HG03139 (cell line): ENCODE measurements around the gene PER3.
"Not testable (repeated sequence)": the region's sequence is repeated elsewhere in the genome, so short reads cannot be mapped to it uniquely, and the experiment has no call there.

ENCODE experiments used
- ATAC-seq: cut with Tn5 transposase; IDR thresholded peaks from one replicate; pipeline ENCODE4 v1.9.1; 2021; ENCODE audit not compliant: unreplicated experiment

Gene PER3

DNA sequence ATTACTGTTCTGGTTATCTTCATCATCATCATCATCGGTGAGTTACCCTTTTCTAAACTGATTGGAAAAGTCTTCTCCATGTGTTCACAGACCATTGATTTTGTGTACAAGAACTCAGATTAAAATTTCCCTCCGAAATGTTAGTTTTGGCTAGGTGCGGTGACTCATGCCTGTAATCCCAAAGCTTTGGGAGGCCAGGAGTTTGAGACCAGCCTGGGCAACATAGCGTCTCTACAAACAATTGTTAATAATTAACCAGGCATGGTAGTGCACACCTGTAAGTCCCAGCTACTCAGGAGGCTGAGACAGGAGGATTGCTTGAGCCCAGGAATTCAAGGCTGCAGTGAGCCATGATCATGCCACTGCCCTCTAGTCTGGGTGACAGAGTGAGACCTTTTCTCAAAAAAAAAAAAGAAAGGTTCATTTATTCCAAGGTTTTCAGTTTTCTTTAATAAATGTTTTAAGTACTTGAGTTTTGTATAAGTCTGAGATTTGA, 5.9 kb upstream of the PER3 start:
- ATAC-seq, result no peak

DNA sequence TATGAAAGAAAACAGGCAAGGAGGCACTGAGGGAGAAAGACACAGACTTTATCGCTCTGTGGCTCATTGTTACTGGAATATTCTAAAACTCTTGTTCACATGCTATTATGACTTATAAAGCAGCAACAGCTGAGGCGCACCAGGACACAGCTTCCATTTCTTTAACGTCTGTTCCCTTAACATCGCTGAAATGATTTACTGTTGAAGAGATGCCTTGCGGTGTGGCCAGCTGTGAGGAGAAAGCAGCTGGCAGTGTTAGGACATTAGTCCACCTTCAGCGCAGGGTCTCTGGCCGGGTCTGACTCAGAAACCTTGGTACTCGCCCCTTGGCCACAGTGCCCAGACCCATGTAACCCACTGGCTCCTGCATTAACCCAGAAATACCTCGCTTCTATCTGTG, 3.1 kb upstream of the PER3 start:
- ATAC-seq, result no peak

DNA sequence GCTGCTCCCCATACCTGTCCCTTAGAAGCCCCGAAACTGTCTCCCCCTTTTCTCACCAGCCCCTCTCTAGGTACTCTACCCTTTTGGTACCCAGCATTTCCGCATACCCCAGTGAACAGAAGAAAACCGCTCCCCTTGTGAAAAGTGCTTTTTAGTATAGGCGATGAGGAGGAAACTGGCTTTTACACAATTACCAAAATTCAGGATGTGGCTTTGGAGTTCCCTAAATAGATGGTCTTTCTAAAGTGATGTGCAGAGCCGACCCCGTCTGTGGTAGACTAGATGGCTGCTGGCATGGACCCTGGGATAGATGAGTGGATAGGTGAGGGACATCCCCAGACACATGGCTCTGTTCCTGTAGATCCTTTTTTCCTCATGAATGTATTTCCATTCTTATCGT, 2.6 kb upstream of the PER3 start:
- ATAC-seq, result no peak

DNA sequence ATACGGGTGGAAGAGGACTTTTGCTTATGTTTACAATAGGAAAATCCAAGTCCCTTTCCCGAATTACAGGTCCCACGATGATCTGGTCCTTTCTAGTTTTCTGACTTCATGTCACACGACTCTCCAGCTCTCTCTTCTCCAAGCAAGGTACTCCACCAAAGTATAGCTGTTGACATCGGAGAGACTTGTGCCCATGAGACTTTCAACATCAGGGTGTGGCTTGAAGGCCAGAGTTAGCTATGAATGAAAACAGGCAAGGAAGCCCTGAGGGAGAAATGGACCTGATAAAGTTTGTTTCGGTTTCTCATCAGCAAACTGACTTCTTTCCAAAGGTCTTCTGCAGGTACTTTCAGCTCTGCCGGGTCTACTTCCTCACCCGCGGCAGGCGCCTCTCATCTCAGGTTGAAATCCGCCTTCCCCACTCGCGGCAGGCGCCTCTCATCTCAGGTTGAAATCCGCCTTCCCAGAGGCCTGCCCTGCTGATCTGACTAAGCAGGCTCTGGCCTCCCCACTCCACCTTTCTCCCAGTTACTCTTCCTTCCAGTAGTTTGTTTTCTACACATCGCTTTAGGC, 2.1 kb upstream of the PER3 start:
- ATAC-seq, result no peak

DNA sequence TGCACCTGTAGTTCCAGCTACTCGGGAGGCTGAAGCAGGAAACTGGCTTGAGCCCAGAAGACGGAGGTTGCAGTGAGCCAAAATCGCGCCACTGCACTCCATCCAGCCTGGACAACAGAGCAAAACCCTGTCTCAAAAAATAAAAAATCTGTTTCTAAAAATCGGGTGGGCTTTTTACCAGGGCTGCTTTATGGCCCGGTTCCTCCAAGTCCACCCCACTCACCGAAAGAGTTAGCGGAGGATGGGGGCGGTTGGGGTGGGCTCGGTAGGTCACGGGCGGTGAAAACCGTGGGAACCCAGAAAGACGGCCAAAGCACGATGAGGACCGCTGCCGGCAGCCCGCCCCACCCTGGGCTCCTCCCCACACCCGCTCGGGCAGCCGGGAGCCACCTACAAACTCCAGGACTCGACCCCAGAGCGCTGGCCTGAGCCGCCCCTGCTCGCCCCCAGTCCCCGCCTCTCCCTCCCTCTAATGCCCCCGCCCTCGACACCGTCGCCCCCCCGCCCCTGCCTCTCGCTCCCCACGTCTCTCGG, 846 bp upstream of the PER3 start:
- no peak for ATAC-seq

DNA sequence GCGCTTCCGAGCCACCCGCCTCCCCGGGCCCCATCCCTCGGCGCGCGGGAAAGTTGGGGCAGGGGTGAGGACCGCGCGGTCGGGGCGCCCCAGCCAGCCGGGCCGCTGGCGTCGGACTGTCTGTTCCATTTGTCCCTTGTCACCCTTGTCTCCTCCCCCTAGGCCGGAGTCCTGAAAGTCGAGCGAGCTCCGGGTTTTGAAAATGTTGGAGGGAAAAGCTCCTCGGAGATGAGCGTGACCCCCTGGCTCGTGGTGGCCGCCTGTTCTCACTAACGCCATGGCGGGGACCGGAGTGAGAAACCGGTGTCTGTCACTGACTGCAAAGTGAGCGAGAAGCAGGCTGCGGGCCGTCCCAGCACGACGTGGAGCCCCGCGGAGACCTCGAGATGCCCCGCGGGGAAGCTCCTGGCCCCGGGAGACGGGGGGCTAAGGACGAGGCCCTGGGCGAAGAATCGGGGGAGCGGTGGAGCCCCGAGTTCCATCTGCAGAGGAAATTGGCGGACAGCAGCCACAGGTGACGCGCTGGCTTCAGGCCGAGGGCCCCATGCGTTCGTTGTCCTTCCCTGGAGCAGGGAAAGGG, 491 bp downstream of the PER3 start:
- ATAC-seq, result no peak

DNA sequence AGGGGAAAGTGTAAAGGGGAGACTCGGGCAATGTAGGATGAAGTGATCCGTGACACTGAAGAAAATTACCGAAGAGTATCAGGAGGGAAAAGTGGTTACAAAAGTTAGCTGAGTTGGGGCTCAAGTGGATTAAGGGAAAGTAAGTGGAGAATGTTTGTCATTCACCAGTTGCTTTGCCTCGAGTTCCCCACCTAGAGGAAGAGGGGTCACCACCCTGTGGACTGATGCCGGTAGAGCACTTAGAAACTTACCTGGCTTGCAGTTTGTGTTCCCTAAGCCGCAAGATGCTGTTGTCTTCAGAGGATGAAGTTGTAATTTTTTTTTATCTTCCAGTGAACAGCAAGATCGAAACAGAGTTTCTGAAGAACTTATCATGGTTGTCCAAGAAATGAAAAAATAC, 1.0 kb downstream of the PER3 start:
- ATAC-seq, result no peak

DNA sequence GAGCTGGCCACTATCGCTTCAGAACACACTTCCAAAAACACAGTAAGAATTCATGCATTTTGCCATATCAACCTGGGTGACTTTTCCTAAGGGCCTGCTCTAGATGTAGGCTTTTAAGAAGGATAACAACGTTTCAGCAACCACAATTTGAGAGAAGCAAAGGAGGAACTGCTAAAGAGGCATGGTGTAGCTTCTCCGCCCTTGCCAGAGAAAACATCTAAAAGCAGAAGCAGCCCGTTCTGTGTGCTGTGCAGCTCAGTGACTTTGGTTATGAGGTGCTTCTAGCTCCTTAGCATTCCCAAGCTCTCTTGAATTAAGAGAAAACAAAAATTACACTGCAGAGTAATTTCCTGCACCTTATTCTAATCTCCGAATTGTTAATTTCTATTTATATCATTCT, 2.7 kb downstream of the PER3 start:
- ATAC-seq, result no peak

DNA sequence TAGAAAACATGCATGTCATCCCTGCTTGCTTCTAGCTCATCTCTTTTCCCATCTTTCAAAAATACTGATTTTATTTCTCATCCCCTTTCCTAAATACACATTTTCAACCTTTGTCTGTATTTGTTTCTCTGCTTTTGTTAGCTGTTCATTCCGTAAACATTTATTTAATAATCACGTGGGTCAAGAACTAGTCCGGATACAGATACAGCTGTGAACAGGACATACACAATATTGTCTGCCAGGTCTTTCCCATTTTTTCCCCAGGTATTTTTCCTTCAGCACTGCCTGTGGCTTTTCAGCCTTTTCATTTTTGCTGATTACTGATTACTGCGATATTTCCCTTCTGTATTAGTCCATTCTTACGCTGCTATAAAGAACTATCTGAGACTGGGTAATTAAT, 5.7 kb downstream of the PER3 start:
- no peak for ATAC-seq

DNA sequence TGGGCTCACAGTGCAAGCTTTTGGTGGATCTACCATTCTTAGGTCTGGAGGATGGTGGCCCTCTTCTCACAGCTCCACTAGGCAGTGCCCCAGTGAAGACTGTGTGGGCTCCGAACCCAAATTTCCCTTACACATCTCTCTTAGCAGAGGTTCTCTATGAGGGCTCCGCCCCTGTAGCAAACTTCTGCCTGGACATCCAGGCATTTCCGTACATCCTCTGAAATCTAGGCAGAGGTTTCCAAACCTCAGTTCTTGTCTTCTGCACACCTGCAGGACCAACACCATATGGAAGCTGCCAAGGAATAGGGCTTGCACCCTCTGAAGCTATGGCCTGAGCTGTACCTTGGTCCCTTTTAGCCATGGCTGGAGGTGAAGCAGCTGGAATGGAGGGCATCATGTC, 6.9 kb downstream of the PER3 start:
- not testable (repeated sequence) for ATAC-seq

DNA sequence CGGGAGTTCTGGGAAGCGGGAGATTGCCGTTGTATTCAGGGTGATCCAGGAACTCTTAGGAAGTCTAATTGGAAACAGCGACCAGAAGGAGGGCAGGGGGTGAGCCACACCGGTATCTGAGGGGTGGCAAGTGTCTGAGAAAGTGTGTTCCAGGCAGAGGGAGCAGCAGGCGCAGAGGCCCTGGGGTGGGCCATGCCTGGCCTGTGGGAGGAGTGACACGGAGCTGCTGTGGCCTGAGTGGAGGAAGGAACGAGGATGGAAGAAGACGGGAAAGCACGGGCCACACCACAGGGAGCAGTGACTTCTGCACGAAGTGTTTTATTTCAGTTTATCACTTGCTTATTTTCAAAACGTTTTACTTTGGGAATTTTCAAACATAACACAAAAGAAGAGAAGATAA, 11.3 kb downstream of the PER3 start:
- ATAC-seq, result no peak

DNA sequence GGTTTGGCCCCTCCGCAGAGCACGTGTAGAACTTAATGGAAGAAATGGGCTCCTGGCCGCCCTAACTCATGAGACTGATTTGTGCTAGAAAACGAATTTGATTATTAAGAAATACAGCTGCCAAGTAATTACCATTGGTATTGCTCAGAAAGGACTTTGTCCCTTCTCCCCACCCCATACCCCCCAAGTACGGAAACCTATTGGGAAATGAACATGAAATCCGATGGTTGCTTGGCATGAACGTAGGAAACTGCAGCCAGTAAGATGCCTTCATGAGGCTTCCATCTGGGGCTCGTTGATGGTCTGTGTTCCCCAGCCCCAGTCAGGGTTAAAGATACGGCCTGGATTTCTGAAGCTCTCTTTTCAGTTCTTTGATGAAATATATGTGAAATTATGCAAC, 21.4 kb downstream of the PER3 start:
- ATAC-seq, result no peak

DNA sequence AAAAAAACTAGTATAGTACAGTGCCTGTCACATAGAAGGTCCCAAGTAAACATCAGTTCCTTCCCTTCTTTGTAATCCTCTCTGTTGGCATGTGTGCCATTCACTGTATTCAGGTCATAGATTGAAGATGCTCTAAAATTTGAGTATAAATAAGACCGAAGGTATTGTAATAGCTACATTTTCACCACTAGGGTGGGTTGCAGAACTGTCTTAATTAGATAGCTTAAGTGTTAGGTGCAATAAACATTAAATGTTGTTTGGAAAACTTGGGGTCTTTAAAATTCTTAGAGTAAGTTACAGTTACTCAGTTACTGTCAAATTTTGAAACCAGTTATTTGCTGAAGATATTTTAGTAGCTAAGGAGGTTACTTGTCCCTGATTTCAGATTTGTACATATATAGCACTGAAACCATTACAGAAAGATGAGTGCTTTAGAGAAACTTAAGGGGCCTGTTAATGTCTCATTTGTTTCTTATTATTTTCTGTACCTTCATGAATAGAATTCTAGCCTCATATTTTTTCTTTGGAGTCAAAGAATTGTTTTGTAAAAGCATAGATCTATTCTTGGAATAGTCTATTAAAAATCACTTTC, 24.3 kb downstream of the PER3 start:
- no peak for ATAC-seq

DNA sequence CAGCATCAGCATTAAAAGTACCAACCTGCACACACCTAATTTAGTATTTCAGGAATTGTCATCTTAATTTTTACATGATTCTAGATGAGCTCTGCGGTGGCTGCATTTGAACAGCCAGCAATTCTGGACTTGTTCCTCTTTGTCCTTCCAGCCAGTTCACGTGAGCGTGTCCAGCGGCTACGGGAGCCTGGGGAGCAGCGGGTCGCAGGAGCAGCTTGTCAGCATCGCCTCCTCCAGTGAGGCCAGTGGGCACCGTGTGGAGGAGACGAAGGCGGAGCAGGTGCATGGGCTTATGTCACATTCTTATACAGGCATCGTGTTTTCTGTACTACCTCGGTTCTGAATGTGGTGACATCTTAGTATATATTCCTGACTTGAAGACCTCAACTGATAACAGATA, 25.7 kb downstream of the PER3 start:
- no peak for ATAC-seq

DNA sequence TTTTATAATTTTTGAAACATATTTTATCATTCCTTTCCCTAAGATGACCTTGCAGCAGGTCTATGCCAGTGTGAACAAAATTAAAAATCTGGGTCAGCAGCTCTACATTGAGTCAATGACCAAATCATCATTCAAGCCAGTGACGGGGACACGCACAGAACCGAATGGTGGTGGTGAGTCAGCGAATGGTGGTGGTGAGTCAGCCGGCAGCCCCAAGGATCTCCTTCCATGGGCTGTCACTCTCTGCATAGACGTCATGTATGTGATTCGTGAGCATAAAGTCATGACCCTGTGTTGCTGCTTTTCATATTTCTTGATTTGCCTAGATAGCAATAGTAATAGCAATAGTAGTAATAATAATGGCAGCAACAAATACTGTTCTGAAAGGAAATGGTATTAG, 26.3 kb downstream of the PER3 start:
- ATAC-seq, result no peak

DNA sequence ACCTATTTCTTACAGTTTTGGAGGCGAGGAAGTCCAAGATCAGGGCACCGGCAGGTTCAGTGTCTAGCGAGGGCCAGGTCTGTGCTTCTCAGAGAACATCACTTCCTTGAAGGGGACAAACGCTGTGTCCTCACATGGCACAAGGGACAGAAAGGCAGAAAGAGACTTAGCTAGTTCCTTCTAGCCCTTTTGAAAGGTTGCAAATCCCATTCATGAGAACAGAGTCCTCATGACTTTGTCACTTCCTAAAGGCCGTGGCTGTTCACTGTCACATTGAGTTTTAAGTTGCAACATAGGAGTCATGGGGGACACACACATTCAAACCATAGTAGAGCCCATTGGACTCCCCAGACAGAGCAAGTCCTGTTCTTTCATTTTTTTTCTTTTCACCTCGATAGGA, 27.4 kb downstream of the PER3 start:
- no peak for ATAC-seq

DNA sequence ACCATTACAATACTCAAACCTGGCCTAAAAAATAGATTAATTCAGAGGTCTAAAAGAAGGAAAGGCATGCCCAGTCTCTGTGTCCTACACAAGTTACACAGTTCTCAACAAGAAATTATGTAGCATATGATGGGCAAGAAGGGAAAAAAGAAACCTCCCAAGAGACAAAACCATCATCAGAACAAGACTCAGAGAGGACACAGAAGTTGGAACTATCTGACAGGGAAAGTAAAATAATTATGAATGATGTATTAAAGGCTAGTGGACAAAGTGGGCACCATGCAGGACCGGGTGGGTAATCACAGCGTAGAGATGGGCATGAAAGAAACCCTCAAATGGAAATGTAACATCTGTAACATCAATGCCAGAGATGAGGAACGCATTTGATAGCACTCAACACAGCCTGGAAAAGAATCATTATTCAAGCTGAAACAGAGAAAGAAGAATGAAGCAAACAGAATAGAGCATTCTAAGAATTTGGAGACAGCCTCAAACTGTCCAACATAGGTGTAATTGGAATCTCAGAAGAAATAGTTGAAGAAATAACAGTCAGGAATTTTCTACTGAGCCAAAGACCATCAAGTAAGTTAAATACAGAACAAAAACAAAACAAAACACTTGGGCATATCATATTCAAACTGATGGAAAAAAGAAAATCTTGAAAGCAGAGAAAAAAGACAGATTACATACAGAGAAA, 29.7 kb downstream of the PER3 start:
- ATAC-seq, result no peak

DNA sequence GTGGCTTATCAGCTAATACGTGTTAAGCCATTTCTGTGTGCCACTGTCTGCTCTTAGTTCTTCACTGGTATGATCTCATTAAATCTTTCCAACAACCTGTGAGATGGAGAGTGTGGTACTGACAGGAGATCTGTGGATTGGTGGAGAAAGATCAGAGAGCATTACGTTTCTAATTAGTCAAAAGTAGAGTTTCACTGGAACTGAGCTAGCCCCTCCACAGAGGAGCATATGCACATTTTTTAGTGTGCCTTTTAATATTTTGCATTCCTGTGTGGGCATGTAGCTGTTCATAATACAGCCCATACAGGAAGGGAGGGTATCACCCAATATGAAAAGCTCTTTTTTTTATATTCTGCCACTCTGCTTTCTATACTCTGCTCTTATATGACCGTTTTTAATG, 37.2 kb downstream of the PER3 start:
- ATAC-seq, result no peak

DNA sequence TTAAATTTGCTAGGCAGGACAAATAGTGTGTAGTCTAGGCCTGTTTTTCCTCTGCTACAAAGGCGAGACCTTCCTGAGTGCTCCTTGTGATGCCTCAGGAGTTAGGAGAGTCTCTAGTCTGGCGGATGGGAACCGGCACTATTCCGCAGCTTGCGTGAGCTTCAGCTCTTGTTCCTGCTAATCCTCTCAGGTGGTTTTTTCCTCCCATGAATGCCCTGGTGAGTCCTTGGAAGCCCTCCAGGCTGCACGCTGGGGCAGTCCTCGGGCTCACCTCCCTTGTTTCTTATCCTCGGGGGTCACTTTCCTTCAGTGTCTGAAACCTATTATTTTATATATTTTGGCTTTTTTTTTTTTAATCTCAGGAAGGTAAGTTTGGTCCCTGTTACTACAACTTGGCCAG, 40.6 kb downstream of the PER3 start:
- no peak for ATAC-seq

DNA sequence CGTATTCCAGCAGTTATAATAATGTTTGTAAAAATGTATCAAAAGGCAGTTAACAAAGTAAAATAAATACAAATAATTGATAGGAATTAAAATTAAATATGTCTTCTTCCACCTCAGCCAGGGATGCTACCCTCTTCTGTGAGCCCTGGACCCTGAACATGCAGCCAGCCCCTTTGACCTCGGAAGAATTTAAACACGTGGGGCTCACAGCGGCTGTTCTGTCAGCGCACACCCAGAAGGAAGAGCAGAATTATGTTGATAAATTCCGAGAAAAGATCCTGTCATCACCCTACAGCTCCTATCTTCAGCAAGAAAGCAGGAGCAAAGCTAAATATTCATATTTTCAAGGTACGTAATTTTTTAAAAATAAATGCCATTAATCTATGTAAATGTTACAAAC, 42.3 kb downstream of the PER3 start:
- no peak for ATAC-seq

DNA sequence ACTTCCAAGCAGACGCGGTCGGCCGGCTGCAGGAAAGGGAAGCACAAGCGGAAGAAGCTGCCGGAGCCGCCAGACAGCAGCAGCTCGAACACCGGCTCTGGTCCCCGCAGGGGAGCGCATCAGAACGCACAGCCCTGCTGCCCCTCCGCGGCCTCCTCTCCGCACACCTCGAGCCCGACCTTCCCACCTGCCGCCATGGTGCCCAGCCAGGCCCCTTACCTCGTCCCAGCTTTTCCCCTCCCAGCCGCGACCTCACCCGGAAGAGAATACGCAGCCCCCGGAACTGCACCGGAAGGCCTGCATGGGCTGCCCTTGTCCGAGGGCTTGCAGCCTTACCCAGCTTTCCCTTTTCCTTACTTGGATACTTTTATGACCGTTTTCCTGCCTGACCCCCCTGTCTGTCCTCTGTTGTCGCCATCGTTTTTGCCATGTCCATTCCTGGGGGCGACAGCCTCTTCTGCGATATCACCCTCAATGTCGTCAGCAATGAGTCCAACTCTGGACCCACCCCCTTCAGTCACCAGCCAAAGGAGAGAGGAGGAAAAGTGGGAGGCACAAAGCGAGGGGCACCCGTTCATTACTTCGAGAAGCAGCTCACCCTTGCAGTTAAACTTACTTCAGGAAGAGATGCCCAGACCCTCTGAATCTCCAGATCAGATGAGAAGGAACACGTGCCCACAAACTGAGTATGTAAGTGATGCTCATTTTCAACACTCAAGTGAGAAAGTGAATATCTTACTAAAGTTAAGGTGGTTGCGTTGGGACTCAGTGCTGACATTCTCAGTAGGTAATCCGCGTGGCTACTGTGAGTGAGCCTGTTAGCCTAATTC, 43.2 kb downstream of the PER3 start:
- no peak for ATAC-seq
